GM12878 (cell line): ENCODE data around the gene CCDC6. TPM values are rescaled to one million over a fixed set of nuclear protein-coding genes. Genes with fewer than 3 reads are reported as not detected.

Experiments
- ATAC-seq: fragments of 200-7000 bp; cut with Tn5 transposase; 3 replicates; pipeline ENCODE4 v1.9.1; 2020; ENCODE audit warnings: mild to moderate bottlenecking, moderate library complexity
- BruUV-seq: library from RNA; stranded (reverse); fragments of 400-500 nt; replicated peaks from 2 replicates; lab custom pipeline; 2021; lab: Mats Ljungman, UMichigan
- CTCF ChIA-PET: fragments of 300-600 bp; sonication (Branson Sonifier 250); formaldehyde crosslinking; extraction: SDS; loops from one replicate; lab custom pipeline; 2021; ENCODE audit warnings: inconsistent platforms; lab: Yijun Ruan, JAX
- POLR2A ChIA-PET: fragments of 350-600 bp; formaldehyde crosslinking; extraction: SDS; loops from one replicate; lab custom pipeline; 2021; ENCODE audit warnings: inconsistent platforms; lab: Charles Lee
- RAD21 ChIA-PET: fragments of 300-600 bp; sonication (Branson Sonifier 250); formaldehyde crosslinking; loops from one replicate; lab custom pipeline; 2023; ENCODE audit warnings: antibody characterized with exemption; ENCODE audit not compliant: unreplicated experiment; lab: Charles Lee
- SMC1A ChIA-PET: fragments of 300-600 bp; sonication (Branson Sonifier 250); formaldehyde crosslinking; loops from one replicate; lab custom pipeline; 2023; ENCODE audit not compliant: unreplicated experiment, uncharacterized antibody; lab: Charles Lee
- DNase-seq: peaks from one replicate; pipeline ENCODE4 v3.0.0-alpha.2; 2011; ENCODE audit warnings: low read depth, low spot score
- FAIRE-seq: peaks from 3 replicates; lab custom pipeline; 2011; peaks lifted over from hg19 to GRCh38; lab: Jason Lieb, UNC
- H2AFZ ChIP-seq: 2 replicates; pipeline ENCODE4 v1.6.0; 2011; ENCODE audit warnings: low read depth, low read length, control low read depth; ENCODE audit not compliant: control insufficient read depth
- H3K27ac ChIP-seq: 2 replicates; pipeline ENCODE4 v1.5.1; 2011; ENCODE audit warnings: control low read depth; ENCODE audit not compliant: control insufficient read depth, insufficient read depth
- H3K27me3 ChIP-seq, 2 experiments: replicated peaks in 1 of 2; 2 replicates each; pipeline versions ENCODE4 v1.6.0 to v1.6.1; 2011; ENCODE audit warnings: low read length in 1 of 2; ENCODE audit not compliant: control insufficient read depth in 2 of 2, insufficient read depth in 2 of 2
- H3K36me3 ChIP-seq, 2 experiments: 2 replicates each; pipeline ENCODE4 v1.5.1; 2011; ENCODE audit warnings: low read length in 1 of 2; ENCODE audit not compliant: control insufficient read depth in 2 of 2, insufficient read depth in 2 of 2
- H3K4me1 ChIP-seq: 2 replicates; pipeline ENCODE4 v1.6.1; 2011; ENCODE audit warnings: mild to moderate bottlenecking, low read length, moderate library complexity, mixed read lengths; ENCODE audit not compliant: control insufficient read depth, insufficient read depth
- H3K4me2 ChIP-seq: 2 replicates; pipeline ENCODE4 v1.6.0; 2011; ENCODE audit warnings: control low read depth; ENCODE audit not compliant: control insufficient read depth, insufficient read depth
- H3K4me3 ChIP-seq: fragments of 200-600 bp; sonication (generic); 2 replicates; pipeline ENCODE4 v1.5.1; 2016
- H3K79me2 ChIP-seq: 2 replicates; pipeline ENCODE4 v1.6.0; 2011; ENCODE audit warnings: low read length; ENCODE audit not compliant: control insufficient read depth, insufficient read depth
- H3K9ac ChIP-seq: 2 replicates; pipeline ENCODE4 v1.8.0; 2011; ENCODE audit warnings: low read length, control low read depth, mixed read lengths; ENCODE audit not compliant: control insufficient read depth, insufficient read depth
- H3K9me3 ChIP-seq: replicated peaks from 3 replicates; pipeline ENCODE4 v1.5.1; 2011; ENCODE audit warnings: mild to moderate bottlenecking, low read length; ENCODE audit not compliant: control insufficient read depth, insufficient read depth
- H4K20me1 ChIP-seq: 2 replicates; pipeline ENCODE4 v1.6.0; 2011; ENCODE audit not compliant: control insufficient read depth, insufficient read depth
- CHD1 ChIP-seq: IDR thresholded peaks from 2 replicates; pipeline ENCODE4 v1.6.1; 2012; ENCODE audit warnings: low read depth, low read length, improper control_type of control experiment
- EED ChIP-seq: sonication (generic); IDR thresholded peaks from 2 replicates; pipeline ENCODE4 v1.6.1; 2016; ENCODE audit warnings: antibody characterized with exemption, low read depth
- HCFC1 ChIP-seq: fragments of 150-350 bp; IDR thresholded peaks from 2 replicates; pipeline ENCODE4 v1.6.1; 2014; ENCODE audit warnings: low read length
- NFIC ChIP-seq: IDR thresholded peaks from 2 replicates; pipeline ENCODE4 v1.6.1; 2012; ENCODE audit warnings: low read depth, mild to moderate bottlenecking, inconsistent platforms, low read length, moderate library complexity
- RAD51 ChIP-seq: fragments of 450-650 bp; IDR thresholded peaks from 2 replicates; pipeline ENCODE4 v1.6.1; 2016; ENCODE audit warnings: moderate library complexity, mild to moderate bottlenecking, inconsistent platforms
- RB1 ChIP-seq: fragments of 450-650 bp; formaldehyde crosslinking; IDR thresholded peaks from 2 replicates; pipeline ENCODE4 v1.6.1; 2017; ENCODE audit warnings: mild to moderate bottlenecking, borderline replicate concordance
- SKIL ChIP-seq: fragments of 450-650 bp; IDR thresholded peaks from 2 replicates; pipeline ENCODE4 v1.6.1; 2017; ENCODE audit warnings: mild to moderate bottlenecking, low read depth, inconsistent platforms; ENCODE audit not compliant: poor library complexity, severe bottlenecking
- YY1 ChIP-seq: IDR thresholded peaks from 2 replicates; pipeline ENCODE4 v1.6.1; 2011; ENCODE audit warnings: low read depth, mild to moderate bottlenecking, low read length
- ZNF217 ChIP-seq: fragments of 450-650 bp; IDR thresholded peaks from 2 replicates; pipeline ENCODE4 v1.6.1; 2017; ENCODE audit warnings: antibody characterized with exemption, mild to moderate bottlenecking
- WGBS: methylation state at CpG from one replicate; pipeline ENCODE4 v1.1.6; 2016; ENCODE audit warnings: low lambda C conversion rate; ENCODE audit not compliant: insufficient replicate concordance, insufficient coverage; ENCODE audit errors: missing lambda C conversion rate; 5-methylcytosine and 5-hydroxymethylcytosine counted together
- in situ Hi-C: fragments of 300-500 bp; cut with MboI; formaldehyde crosslinking; loops from 9 replicates; pipeline ENCODE4 v1.14.3; 2018; ENCODE audit warnings: mixed read lengths
- intact Hi-C: fragments of 100-400 bp; cut with micrococcal nuclease; formaldehyde crosslinking; loops from one replicate; pipeline ENCODE4 v1.14.2; 2022; ENCODE audit not compliant: unreplicated experiment
- polyA plus RNA-seq, 11 experiments: library from polyadenylated mRNA; depleted of rRNA in 4 of 11; unstranded in 6 of 11; stranded (reverse) in 5 of 11; fragments of >200 nt; fragmentation: Nextera tagmentation in 4 of 11; fragmentation: Illumina TruSeq in 1 of 11; extraction: Ambion mirVana in 4 of 11; extraction: Trizol in 1 of 11; gene quantifications; 1 replicate in 1 of 11; 2 replicates in 10 of 11; pipeline versions ENCODE4 v1.2.1 to v1.2.3, GENCODE V29; 2011 to 2016; ENCODE audit warnings: inconsistent platforms in 2 of 11, missing spikeins in 2 of 11, low read depth in 1 of 11
- total RNA-seq, 4 experiments: library from RNA; depleted of rRNA in 3 of 4; stranded (reverse); fragments of >200 nt in 3 of 4; fragmentation: Illumina TruSeq in 1 of 4; extraction: Trizol in 1 of 4; gene quantifications; 2 replicates each; pipeline versions ENCODE4 v1.2.1 to v1.2.3, GENCODE V29; 2013 to 2021

The CCDC6 gene
- total and polyA plus RNA-seq, 10 of the 15 experiments (the other 5 are each of a cell fraction or from before 2014, with no cell fraction given), result 11.8 to 46.2 (median 26.7) TPM

- H3K79me2 ChIP-seq, result no peaks in the 10 kb centered on the region
- in situ Hi-C loops, result no loop called here
Observed at GRCh38 chr10:59762505-59762904, 143.9 kb downstream of the CCDC6 start.

More at GRCh38 chr10:59762505-59762904, 143.9 kb downstream of the CCDC6 start:
- ChIA-PET SMC1A (no interaction called here), CTCF (no interaction called here), RAD21 (no interaction called here)
- DNase-seq (no peak), FAIRE-seq (no peak)
- H3K27ac ChIP-seq, result no peak overlapping the region
- H3K36me3 ChIP-seq, result no peaks in the 10 kb centered on the region
- WGBS, result 29% methylated on average over 2 of the region's 2 CpGs
- no peak overlapping the region for H2AFZ ChIP-seq
- intact Hi-C loops, result loop anchor here (5.0 kb wide), 1 partner anchor 245 kb away; no protein-coding TSS in a partner anchor
- H3K4me3 ChIP-seq, result no peak overlapping the region
- H4K20me1 ChIP-seq, result no peaks in the 10 kb centered on the region
- TF ChIP-seq RB1, result no peak
- TF ChIP-seq SKIL, result no peak
- TF ChIP-seq NFIC, result no peak
- TF ChIP-seq HCFC1, result no peak
- no peak for TF ChIP-seq ZNF217
- TF ChIP-seq EED, result no peak
- no peak for TF ChIP-seq CHD1
- TF ChIP-seq YY1, result no peak
- TF ChIP-seq RAD51, result no peak
- TF ChIP-seq, all 136 proteins: peak for 0
- no peak for ATAC-seq
- Histone ChIP-seq H3K4me2 (no peak overlapping the region), H3K27me3 (no peaks in the 10 kb centered on the region; a peak in 1 of 4 replicates), H3K9ac (no peak overlapping the region), H3K9me3 (no peaks in the 10 kb centered on the region), H3K4me1 (no peaks in the 10 kb centered on the region)
- BruUV-seq, result no TSS peak
- POLR2A ChIA-PET, result no interaction called here
